Fibroblast of lung (primary cell): Measurements from ENCODE around the gene ACTL10. TPM values are rescaled to one million over a fixed set of nuclear protein-coding genes. Genes with fewer than 3 reads are reported as not detected.
"Not testable (repeated sequence)": the region's sequence is repeated elsewhere in the genome, so short reads cannot be mapped to it uniquely, and the experiment has no call there.

Experiments
- DNase-seq, 2 donors: peaks; one replicate each; pipeline versions ENCODE4 v3.0.0 to v3.0.0-alpha.2; 2010; ENCODE audit warnings: low read depth in 2 of 2
- H2AFZ ChIP-seq: 2 replicates; pipeline ENCODE4 v1.5.1; 2012; ENCODE audit warnings: low read length, control low read depth, inconsistent platforms
- H3K27ac ChIP-seq: 2 replicates; pipeline ENCODE4 v1.5.1; 2011; ENCODE audit warnings: low read length, control low read depth; ENCODE audit not compliant: insufficient read depth
- H3K27me3 ChIP-seq: 2 replicates; pipeline ENCODE4 v1.5.1; 2011; ENCODE audit warnings: mild to moderate bottlenecking, low read length; ENCODE audit not compliant: control insufficient read depth, insufficient read depth
- H3K36me3 ChIP-seq: 2 replicates; pipeline ENCODE4 v1.5.1; 2011; ENCODE audit warnings: low read length; ENCODE audit not compliant: control insufficient read depth, insufficient read depth
- H3K4me1 ChIP-seq: 2 replicates; pipeline ENCODE4 v1.5.1; 2011; ENCODE audit warnings: low read length; ENCODE audit not compliant: control insufficient read depth, insufficient read depth; ENCODE audit errors: extremely low read depth
- H3K4me2 ChIP-seq: 2 replicates; pipeline ENCODE4 v1.5.1; 2011; ENCODE audit warnings: low read length, control low read depth; ENCODE audit not compliant: insufficient read depth; ENCODE audit errors: extremely low read depth
- H3K4me3 ChIP-seq, 4 experiments: fragments of 200-600 bp in 1 of 4; sonication (generic) in 1 of 4; replicated peaks in 1 of 4; 2 replicates each; pipeline ENCODE4 v1.5.1; 2011 to 2016; ENCODE audit warnings: low read length in 4 of 4, low read depth in 3 of 4, mild to moderate bottlenecking in 3 of 4, control low read depth in 2 of 4, inconsistent platforms in 1 of 4, mixed read lengths in 1 of 4; ENCODE audit not compliant: insufficient read depth in 1 of 4; ENCODE audit errors: control extremely low read depth in 1 of 4
- H3K79me2 ChIP-seq: 2 replicates; pipeline ENCODE4 v1.5.1; 2012; ENCODE audit warnings: mild to moderate bottlenecking, low read length, inconsistent platforms; ENCODE audit not compliant: control insufficient read depth, insufficient read depth
- H3K9ac ChIP-seq: 2 replicates; pipeline ENCODE4 v1.5.1; 2011; ENCODE audit warnings: mild to moderate bottlenecking, low read length, control low read depth; ENCODE audit not compliant: insufficient read depth
- H3K9me3 ChIP-seq: 2 replicates; pipeline ENCODE4 v1.5.1; 2012; ENCODE audit warnings: low read depth, low read length; ENCODE audit not compliant: control insufficient read depth, insufficient read depth
- H4K20me1 ChIP-seq: 2 replicates; pipeline ENCODE4 v1.5.1; 2011; ENCODE audit warnings: low read length; ENCODE audit not compliant: control insufficient read depth, insufficient read depth; ENCODE audit errors: extremely low read depth
- EZH2 ChIP-seq: IDR thresholded peaks from 2 replicates; pipeline ENCODE4 v1.5.1; 2012; ENCODE audit warnings: low read length, control low read depth, mild to moderate bottlenecking; ENCODE audit errors: missing control alignments
- polyA plus RNA-seq, 2 donors: library from polyadenylated mRNA; depleted of rRNA in 1 of 2; stranded (reverse) in 1 of 2; unstranded in 1 of 2; fragments of >200 nt; gene quantifications; 2 replicates each; pipeline ENCODE4 v1.2.1, GENCODE V29; 2011 to 2012; ENCODE audit warnings: missing spikeins in 1 of 2
- total RNA-seq: library from RNA; depleted of rRNA; stranded (reverse); fragments of >200 nt; gene quantifications from 2 replicates; pipeline ENCODE4 v1.2.1, GENCODE V29; 2014
- TF ChIP-seq, protein P1 (sequence below), 2 donors: IDR thresholded peaks in 1 of 2; conservative IDR thresholded peaks in 1 of 2; 1 replicate in 1 of 2; 2 replicates in 1 of 2; pipeline ENCODE4 v1.5.1; 2011 to 2012; ENCODE audit warnings: low read length in 2 of 2, control low read depth in 1 of 2, inconsistent platforms in 1 of 2, low read depth in 1 of 2, mild to moderate bottlenecking in 1 of 2

Gene ACTL10
- total and polyA plus RNA-seq, 2 donors (not counting 1 experiment from before 2014, with no cell fraction given), result 0.32 to 2.0 TPM

DNA sequence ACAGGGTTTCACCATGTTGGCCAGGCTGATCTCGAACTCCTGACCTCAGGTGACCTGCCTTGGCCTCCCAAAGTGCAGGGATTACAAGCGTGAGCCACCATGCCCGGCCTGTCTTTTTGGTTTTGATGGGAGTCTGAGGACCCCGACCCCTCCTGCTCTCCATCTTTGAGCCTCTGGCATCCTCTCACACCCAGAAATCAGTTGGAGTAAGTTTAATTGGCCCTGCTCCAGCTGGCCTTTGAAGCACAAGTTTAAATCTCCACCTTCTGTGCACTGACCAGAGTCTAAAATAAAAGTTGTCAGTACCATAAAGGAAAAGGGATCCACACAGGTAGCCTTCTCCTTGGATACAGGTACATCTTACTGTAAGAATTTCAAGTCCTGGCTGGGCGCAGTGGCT lies 20.6 kb upstream of the ACTL10 start:
- no peak for TF ChIP-seq EZH2
- TF ChIP-seq, protein P1, sequence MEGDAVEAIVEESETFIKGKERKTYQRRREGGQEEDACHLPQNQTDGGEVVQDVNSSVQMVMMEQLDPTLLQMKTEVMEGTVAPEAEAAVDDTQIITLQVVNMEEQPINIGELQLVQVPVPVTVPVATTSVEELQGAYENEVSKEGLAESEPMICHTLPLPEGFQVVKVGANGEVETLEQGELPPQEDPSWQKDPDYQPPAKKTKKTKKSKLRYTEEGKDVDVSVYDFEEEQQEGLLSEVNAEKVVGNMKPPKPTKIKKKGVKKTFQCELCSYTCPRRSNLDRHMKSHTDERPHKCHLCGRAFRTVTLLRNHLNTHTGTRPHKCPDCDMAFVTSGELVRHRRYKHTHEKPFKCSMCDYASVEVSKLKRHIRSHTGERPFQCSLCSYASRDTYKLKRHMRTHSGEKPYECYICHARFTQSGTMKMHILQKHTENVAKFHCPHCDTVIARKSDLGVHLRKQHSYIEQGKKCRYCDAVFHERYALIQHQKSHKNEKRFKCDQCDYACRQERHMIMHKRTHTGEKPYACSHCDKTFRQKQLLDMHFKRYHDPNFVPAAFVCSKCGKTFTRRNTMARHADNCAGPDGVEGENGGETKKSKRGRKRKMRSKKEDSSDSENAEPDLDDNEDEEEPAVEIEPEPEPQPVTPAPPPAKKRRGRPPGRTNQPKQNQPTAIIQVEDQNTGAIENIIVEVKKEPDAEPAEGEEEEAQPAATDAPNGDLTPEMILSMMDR (conservative IDR thresholded peaks at IDR 0.05 in 1 of 2, IDR thresholded peaks at IDR 0.05 in 1 of 2; ENCODE audit: low read depth in 1 of 2, low read length in 2 of 2), result no peak
- H3K9ac ChIP-seq, result no peak overlapping the region
- H3K4me3 ChIP-seq, result no peak overlapping the region
- no peak overlapping the region for H3K4me2 ChIP-seq
- no peak for DNase-seq
- H4K20me1 ChIP-seq, result no peaks in the 10 kb centered on the region
- H3K36me3 ChIP-seq, result peaks cover 5% of the 10 kb centered on the region
- H2AFZ ChIP-seq, result no peak overlapping the region
- H3K4me1 ChIP-seq, result peaks cover 2% of the 10 kb centered on the region
- H3K79me2 ChIP-seq, result no peaks in the 10 kb centered on the region
- H3K9me3 ChIP-seq, result no peaks in the 10 kb centered on the region
- H3K27ac ChIP-seq, result no peak overlapping the region
- no peaks in the 10 kb centered on the region for H3K27me3 ChIP-seq

DNA sequence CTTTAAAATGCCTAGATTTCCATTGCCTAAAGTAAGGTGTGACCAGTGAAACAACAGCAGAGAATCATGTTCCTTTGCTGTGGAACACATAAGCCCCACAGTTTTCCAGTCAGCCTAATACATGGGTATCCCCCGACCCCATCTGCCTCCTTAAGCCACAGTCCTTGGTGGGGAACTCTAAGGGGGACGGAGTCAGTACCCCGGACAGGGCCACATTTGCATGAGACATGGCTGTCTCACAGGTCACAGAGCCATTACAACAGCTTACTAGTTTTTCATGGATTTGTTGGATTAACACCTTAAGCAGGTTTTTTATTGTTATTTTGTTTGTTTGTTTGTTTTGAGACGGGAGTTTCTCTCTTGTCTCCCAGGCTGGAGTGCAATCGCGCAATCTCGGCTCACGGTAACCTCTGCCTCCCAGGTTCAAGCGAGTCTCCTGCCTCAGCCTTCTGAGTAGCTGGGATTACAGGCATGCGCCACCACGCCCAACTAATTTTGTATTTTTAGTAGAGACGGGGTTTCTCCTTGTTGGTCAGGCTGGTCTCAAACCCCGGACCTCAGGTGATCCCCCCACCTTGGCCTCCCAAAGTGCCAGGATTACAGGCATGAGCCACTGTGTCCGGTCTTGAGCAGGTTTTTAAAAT lies 19.7 kb upstream of the ACTL10 start:
- H3K4me1 ChIP-seq, DNase-seq, H3K27ac ChIP-seq, H3K9me3 ChIP-seq, H3K27me3 ChIP-seq, H4K20me1 ChIP-seq, H3K79me2 ChIP-seq, H2AFZ ChIP-seq, H3K9ac ChIP-seq, H3K4me2 ChIP-seq, H3K36me3 ChIP-seq, H3K4me3 ChIP-seq: not testable (repeated sequence)

DNA sequence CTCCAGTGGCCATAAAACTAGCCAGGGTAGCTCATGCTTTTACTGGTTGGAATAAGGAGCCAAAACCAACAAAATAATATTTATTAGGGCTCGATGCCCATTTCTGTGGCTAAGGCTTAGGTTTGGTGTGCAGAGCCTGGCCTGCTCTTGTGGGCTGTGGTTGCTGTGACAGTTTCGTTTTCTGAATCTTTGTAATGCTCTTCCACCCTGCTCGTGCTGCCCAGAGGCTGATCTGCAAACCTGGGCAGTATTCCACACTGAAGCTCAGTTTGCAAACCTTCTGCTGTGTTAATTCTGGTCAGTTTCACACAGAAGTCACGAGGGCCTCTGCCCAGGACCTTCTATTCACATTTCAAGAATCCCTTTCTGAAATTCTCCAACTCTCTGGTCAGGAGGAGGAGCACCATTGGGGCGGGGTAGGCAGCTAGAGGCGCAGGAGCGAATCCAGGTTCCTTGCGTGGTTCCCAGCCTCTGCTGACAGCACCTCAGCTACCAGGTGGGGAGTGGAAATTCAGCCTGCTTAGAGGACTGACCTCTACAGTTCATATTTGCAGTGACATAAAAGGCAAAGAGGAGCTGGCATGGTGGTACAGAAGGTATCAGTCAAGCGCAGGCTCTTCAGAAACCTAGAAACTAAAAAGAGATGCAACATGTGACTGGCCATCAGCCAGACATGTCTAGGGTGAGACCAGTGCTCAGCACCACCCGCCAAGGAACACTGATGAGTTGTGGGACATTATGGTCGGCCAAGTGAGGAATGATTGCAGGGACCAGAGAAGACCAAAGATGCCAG lies 18.9 kb upstream of the ACTL10 start:
- Histone ChIP-seq H3K4me3 (no peak overlapping the region), H3K27ac (no peak overlapping the region), H3K4me2 (peak overlapping the region; percentile 7), H3K79me2 (no peaks in the 10 kb centered on the region), H2AFZ (no peak overlapping the region), H3K4me1 (peaks cover 2% of the 10 kb centered on the region), H4K20me1 (no peaks in the 10 kb centered on the region), H3K9ac (no peak overlapping the region), H3K36me3 (peaks cover 5% of the 10 kb centered on the region), H3K9me3 (no peaks in the 10 kb centered on the region), H3K27me3 (no peaks in the 10 kb centered on the region)
- TF ChIP-seq, protein P1 (conservative IDR thresholded peaks at IDR 0.05 in 1 of 2, IDR thresholded peaks at IDR 0.05 in 1 of 2; ENCODE audit: low read depth in 1 of 2, low read length in 2 of 2), result no peak
- TF ChIP-seq EZH2, result no peak
- peak; percentile 86 to 89 for DNase-seq
